ENCODE measurements around the gene C2orf92.

C2orf92 gene

GRCh38 chr2:97742381-97742847 is 72.9 kb downstream of the C2orf92 start:
- TF ChIP-seq CTCF (IDR thresholded peaks at IDR 0.05; ENCODE audit: low read length, missing control alignments) = no peak
- no peak for DNase-seq (ENCODE audit: low read depth)
- no peak overlapping the region for H3K4me3 ChIP-seq (replicated peaks; ENCODE audit: low read depth, low read length)

DNA sequence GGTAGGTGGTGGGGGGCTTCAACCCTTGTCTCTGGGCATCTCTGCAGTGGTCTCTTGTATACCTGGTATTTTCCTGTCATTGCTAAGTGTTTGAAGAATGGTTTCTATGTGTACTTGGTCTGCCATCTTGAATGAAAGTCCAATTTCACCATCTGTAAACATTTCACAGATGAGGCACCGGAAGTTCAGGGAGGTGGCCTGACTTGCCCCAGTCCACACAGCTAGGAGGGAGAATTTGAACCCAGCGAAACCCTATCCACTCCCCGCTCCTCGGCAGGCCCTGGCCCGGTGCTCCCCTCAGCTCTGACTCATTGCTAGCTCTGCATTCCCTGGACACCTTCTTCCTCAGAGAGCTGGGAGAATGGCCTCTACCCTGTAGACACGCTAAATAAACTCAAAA is 74.4 kb downstream of the C2orf92 start:
- DNase-seq (ENCODE audit: low read depth) = no peak
- no peak overlapping the region for H3K4me3 ChIP-seq (replicated peaks; ENCODE audit: low read depth, low read length)
- TF ChIP-seq CTCF (IDR thresholded peaks at IDR 0.05; ENCODE audit: low read length, missing control alignments) = no peak

- no peak overlapping the region for H3K4me3 ChIP-seq (replicated peaks; ENCODE audit: low read depth, low read length)
- no peak for DNase-seq (ENCODE audit: low read depth)
- no peak for TF ChIP-seq CTCF (IDR thresholded peaks at IDR 0.05; ENCODE audit: low read length, missing control alignments)
These were observed 76.1 kb downstream of the C2orf92 start for GRCh38 chr2:97745474-97746174.

DNA sequence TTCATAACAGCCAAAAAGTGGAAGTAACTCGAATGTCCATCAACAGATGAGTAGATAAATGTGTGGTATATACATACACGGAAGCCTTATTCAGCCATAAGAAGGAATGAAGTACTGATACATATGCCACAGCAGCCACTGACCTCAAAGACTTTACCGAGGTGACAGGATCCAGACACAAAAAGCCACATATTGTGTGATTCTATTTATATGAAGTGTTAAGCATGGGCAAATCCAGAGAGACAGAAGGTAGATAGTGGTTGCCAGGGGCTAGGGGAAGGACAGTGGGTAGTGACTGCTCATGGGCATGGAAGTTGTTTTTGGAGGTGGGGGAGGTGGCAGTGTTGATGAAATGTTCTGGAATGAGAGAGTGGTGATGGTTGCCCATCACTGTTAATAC is 77.8 kb downstream of the C2orf92 start:
- no peak for TF ChIP-seq CTCF (IDR thresholded peaks at IDR 0.05; ENCODE audit: low read length, missing control alignments)
- no peak overlapping the region for H3K4me3 ChIP-seq (replicated peaks; ENCODE audit: low read depth, low read length)
- no peak for DNase-seq (ENCODE audit: low read depth)

- DNase-seq (ENCODE audit: low read depth) = no peak
- no peak for TF ChIP-seq CTCF (IDR thresholded peaks at IDR 0.05; ENCODE audit: low read length, missing control alignments)
- H3K4me3 ChIP-seq (replicated peaks; ENCODE audit: low read depth, low read length) = no peak overlapping the region
These were observed 78.2 kb downstream of the C2orf92 start for GRCh38 chr2:97747716-97748115.

DNA sequence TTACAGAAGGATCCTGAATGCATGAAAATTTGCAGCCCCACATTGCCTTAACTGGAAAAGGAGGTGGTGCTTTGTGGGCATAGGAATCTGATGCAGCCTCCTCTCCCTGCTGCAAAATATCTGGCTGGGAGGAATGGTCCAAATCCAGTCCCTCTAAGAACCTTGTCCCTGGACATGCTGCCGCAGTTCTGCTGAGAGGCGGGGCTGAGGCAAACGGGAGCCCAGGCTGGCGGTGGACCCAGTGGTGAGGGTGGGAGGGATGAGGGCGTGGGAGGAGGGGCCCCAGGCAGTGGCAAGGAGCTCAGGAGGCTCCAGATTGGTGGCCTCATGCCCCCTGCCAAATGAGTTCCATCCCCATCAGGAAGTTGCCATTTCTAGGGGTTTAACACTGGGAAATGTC is 80.1 kb downstream of the C2orf92 start:
- no peak for DNase-seq (ENCODE audit: low read depth)
- no peak for TF ChIP-seq CTCF (IDR thresholded peaks at IDR 0.05; ENCODE audit: low read length, missing control alignments)
- H3K4me3 ChIP-seq (replicated peaks; ENCODE audit: low read depth, low read length) = no peak overlapping the region

- no peak overlapping the region for H3K4me3 ChIP-seq (replicated peaks; ENCODE audit: low read depth, low read length)
- DNase-seq (ENCODE audit: low read depth) = no peak
- TF ChIP-seq CTCF (IDR thresholded peaks at IDR 0.05; ENCODE audit: low read length, missing control alignments) = no peak
These were observed 80.5 kb downstream of the C2orf92 start for GRCh38 chr2:97750017-97750416.
